GM06990 (cell line): ENCODE measurements around the gene COL19A1.

Experiments
- DNase-seq: peaks from one replicate; pipeline ENCODE4 v3.0.0-alpha.2; 2011; ENCODE audit not compliant: insufficient read length; ENCODE audit errors: extremely low read depth
- H3K27me3 ChIP-seq: replicated peaks from 2 replicates; pipeline ENCODE4 v1.6.0; 2011; ENCODE audit warnings: low read length; ENCODE audit not compliant: control insufficient read depth, insufficient read depth
- H3K36me3 ChIP-seq: 2 replicates; pipeline ENCODE4 v1.5.1; 2011; ENCODE audit warnings: low read length; ENCODE audit not compliant: control insufficient read depth, insufficient read depth
- H3K4me3 ChIP-seq: replicated peaks from 2 replicates; pipeline ENCODE4 v1.5.1; 2011; ENCODE audit warnings: low read depth, mild to moderate bottlenecking, control low read depth, low read length
- TF ChIP-seq, protein P1 (sequence below): IDR thresholded peaks from 2 replicates; pipeline ENCODE4 v1.5.1; 2011; ENCODE audit warnings: low read length, control low read depth, mild to moderate bottlenecking, inconsistent platforms; ENCODE audit not compliant: insufficient read depth, poor library complexity, severe bottlenecking

Gene COL19A1

DNA sequence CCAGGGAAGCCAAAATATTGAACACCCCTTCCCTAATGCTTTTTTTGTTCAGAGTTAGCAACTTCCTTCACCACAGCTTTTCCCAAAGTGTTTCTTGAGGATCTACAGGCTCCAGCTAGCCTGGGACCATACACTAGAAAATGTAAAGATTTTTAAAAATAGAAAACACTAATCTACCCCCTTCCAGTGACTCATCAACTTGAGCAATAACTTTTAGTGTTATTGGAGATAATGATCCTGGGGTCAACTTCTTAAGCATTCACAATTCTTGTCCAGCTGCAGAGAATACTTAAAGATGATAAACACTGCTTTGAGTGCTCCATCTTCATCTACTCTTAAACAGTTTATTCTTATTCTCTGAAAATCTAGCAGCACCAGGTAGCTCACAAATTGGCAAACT, 304.9 kb downstream of the COL19A1 start:
- Histone ChIP-seq H3K27me3 (no peaks in the 10 kb centered on the region), H3K36me3 (no peaks in the 10 kb centered on the region), H3K4me3 (no peak overlapping the region)
- DNase-seq, result no peak
- TF ChIP-seq, protein P1, sequence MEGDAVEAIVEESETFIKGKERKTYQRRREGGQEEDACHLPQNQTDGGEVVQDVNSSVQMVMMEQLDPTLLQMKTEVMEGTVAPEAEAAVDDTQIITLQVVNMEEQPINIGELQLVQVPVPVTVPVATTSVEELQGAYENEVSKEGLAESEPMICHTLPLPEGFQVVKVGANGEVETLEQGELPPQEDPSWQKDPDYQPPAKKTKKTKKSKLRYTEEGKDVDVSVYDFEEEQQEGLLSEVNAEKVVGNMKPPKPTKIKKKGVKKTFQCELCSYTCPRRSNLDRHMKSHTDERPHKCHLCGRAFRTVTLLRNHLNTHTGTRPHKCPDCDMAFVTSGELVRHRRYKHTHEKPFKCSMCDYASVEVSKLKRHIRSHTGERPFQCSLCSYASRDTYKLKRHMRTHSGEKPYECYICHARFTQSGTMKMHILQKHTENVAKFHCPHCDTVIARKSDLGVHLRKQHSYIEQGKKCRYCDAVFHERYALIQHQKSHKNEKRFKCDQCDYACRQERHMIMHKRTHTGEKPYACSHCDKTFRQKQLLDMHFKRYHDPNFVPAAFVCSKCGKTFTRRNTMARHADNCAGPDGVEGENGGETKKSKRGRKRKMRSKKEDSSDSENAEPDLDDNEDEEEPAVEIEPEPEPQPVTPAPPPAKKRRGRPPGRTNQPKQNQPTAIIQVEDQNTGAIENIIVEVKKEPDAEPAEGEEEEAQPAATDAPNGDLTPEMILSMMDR, result no peak

DNA sequence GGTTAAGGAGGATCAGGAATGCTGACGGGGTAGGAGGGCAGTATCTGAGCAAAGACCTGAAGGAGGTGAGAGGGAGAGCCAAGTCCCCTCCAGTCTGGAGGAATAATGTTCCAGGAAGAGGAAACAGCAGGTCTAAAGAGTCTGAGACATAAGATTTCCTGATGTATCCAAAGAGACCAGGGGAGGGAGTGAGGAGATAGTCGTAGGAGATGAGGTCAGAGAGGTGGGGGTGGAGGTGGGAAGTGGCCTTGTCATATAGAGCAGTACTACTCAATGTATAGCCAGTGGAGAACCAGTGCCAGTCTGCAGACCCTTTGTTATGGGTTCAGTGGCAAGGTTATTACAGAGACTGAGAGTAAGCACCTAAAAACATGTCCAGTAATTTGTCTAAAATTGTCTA, 305.9 kb downstream of the COL19A1 start:
- Histone ChIP-seq H3K4me3 (no peak overlapping the region), H3K27me3 (no peaks in the 10 kb centered on the region), H3K36me3 (no peaks in the 10 kb centered on the region)
- DNase-seq, result no peak
- TF ChIP-seq, protein P1, result no peak

DNA sequence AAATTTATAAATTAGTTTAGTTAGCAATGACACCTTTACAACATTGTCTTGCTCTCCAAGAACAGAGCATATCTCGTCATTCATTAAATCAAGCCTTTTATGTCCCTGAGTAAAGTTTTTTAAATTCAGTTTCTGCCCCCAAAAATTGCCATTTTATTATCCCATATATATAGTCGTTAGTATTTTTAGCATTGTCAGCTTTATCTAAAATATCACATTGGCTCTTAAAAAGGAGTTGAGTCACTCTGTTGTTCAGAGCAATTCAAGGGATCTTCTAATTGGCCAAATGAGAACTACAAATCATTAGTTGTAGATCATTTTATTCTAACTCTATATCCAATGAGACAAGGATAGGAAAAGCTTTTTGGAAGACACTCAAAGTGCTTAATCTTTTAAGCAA, 309.4 kb downstream of the COL19A1 start:
- no peak for DNase-seq
- H3K4me3 ChIP-seq, result no peak overlapping the region
- TF ChIP-seq, protein P1, result no peak
- H3K27me3 ChIP-seq, result no peaks in the 10 kb centered on the region
- H3K36me3 ChIP-seq, result peaks cover 2% of the 10 kb centered on the region

DNA sequence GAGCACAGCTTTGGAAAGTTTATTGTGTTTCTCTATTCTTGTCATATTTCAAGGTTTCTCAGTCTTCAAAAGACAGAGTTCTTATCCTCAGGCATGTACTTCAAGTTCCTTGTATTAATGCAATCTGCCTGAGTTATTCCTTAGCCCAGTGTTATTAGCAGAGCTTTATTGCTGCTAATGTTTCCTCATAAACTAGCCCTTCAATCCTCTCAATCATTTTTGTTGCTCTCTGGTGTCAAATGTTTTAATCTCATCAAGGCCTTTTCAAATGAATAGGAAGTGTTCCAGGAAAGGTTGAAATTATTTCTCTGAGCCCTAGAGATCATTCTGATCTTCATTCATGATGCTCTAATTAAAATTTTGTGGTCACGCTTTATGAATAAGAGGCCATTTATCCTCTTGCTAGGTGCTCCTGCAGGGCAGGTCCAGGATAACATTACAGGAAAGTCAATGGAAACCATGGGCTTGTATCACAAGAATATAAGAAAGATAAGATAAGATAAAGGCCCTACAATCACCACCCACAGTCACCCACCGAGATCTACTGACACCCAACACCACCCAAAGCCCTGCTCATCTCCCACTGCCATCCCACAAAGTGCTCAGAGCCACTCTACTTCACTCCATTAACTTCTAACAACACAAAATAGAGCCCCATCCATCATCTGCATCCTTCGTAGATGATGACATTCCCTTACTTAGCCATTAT, 310.6 kb downstream of the COL19A1 start:
- Histone ChIP-seq H3K36me3 (peaks cover 2% of the 10 kb centered on the region), H3K27me3 (no peaks in the 10 kb centered on the region), H3K4me3 (no peak overlapping the region)
- no peak for DNase-seq
- TF ChIP-seq, protein P1, result no peak

DNA sequence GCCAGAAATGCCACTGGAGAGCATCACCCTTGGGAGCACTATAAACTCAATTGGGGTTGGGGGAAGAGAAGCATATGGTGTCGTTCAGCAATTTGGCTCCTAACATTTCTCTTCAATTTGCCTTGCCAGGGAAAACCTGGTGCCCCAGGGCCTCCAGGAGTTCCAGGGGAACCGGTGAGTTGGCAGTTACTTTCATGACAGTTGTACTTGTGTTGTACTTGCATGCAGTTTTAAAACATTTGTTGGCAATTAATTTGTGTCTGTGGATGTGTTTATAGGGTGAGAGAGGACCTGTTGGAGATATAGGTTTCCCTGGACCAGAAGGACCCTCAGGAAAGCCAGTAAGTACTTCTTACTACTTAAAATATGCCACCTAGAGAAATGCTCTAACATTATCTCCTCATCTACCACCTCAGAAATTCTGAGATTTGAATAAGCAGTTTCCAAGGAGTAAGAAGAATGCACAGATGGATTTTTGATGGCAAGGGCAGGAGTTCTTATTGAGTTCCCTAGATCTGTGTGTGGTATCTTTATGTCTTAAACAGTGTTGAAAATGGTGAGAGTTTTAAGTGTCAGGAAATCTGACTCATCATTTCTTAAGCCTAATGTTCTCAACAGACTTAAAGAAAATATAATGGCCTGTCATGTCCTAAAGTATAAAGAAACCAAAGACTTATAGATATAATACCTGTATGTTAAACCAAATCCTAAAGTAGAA, 314.0 kb downstream of the COL19A1 start:
- TF ChIP-seq, protein P1, result no peak
- Histone ChIP-seq H3K27me3 (no peaks in the 10 kb centered on the region), H3K4me3 (no peak overlapping the region), H3K36me3 (peaks cover 2% of the 10 kb centered on the region)
- DNase-seq, result no peak
